ENCODE data around the gene CDH4.
A peak's percentile ranks its signal among the peaks of the same experiment; 100 is the strongest.

Gene CDH4

GRCh38 chr20:61895016-61895415 lies 643.0 kb downstream of the CDH4 start:
- TF ChIP-seq CTCF (conservative IDR thresholded peaks at IDR 0.05; ENCODE audit: low read depth, low read length) = no peak
- H3K4me3 ChIP-seq (ENCODE audit: low read length) = no peak overlapping the region
- no peak for DNase-seq (ENCODE audit: low read depth)

- DNase-seq (ENCODE audit: low read depth) = no peak
- H3K4me3 ChIP-seq (ENCODE audit: low read length) = no peak overlapping the region
- TF ChIP-seq CTCF (conservative IDR thresholded peaks at IDR 0.05; ENCODE audit: low read depth, low read length) = no peak
Measured at GRCh38 chr20:61895686-61896057, 643.6 kb downstream of the CDH4 start.

- TF ChIP-seq CTCF (conservative IDR thresholded peaks at IDR 0.05; ENCODE audit: low read depth, low read length) = peak; percentile 88
- no peak for DNase-seq (ENCODE audit: low read depth)
- H3K4me3 ChIP-seq (ENCODE audit: low read length) = no peak overlapping the region
Measured at GRCh38 chr20:61896058-61896961, 644.2 kb downstream of the CDH4 start.

- no peak for TF ChIP-seq CTCF (conservative IDR thresholded peaks at IDR 0.05; ENCODE audit: low read depth, low read length)
- H3K4me3 ChIP-seq (ENCODE audit: low read length) = no peak overlapping the region
- DNase-seq (ENCODE audit: low read depth) = no peak
Measured at GRCh38 chr20:61897401-61898295, 645.6 kb downstream of the CDH4 start.

- no peak for DNase-seq (ENCODE audit: low read depth)
- TF ChIP-seq CTCF (conservative IDR thresholded peaks at IDR 0.05; ENCODE audit: low read depth, low read length) = no peak
- H3K4me3 ChIP-seq (ENCODE audit: low read length) = no peak overlapping the region
Measured at GRCh38 chr20:61898405-61898804, 646.3 kb downstream of the CDH4 start.

GRCh38 chr20:61900011-61900944 lies 648.2 kb downstream of the CDH4 start:
- no peak for TF ChIP-seq CTCF (conservative IDR thresholded peaks at IDR 0.05; ENCODE audit: low read depth, low read length)
- no peak for DNase-seq (ENCODE audit: low read depth)
- no peak overlapping the region for H3K4me3 ChIP-seq (ENCODE audit: low read length)
